Liver (tissue), 9 donors: ENCODE measurements around the gene ITPK1. TPM values are rescaled to one million over a fixed set of nuclear protein-coding genes. Genes with fewer than 3 reads are reported as not detected.
A peak's percentile ranks its signal among the peaks of the same experiment; 100 is the strongest.

ENCODE experiments used
- DNase-seq: peaks from one replicate; pipeline ENCODE4 v3.0.0-alpha.2; 2017; ENCODE audit warnings: low spot score
- H3K27ac ChIP-seq, 2 donors: one replicate each; pipeline ENCODE4 v1.7.0; 2013; ENCODE audit warnings: inconsistent platforms in 2 of 2, low read length in 2 of 2, control low read depth in 1 of 2, low read depth in 1 of 2, mild to moderate bottlenecking in 1 of 2
- H3K27me3 ChIP-seq, 4 donors: one replicate each; pipeline versions ENCODE4 v1.6.1 to v1.7.0; 2013; ENCODE audit warnings: low read length in 3 of 4, inconsistent platforms in 1 of 4, mild to moderate bottlenecking in 1 of 4, moderate library complexity in 1 of 4; ENCODE audit not compliant: control insufficient read depth in 4 of 4, insufficient read depth in 4 of 4
- H3K36me3 ChIP-seq, 4 donors: one replicate each; pipeline versions ENCODE4 v1.6.1 to v1.7.0; 2013; ENCODE audit warnings: low read length in 3 of 4, mild to moderate bottlenecking in 3 of 4, low read depth in 1 of 4, moderate library complexity in 1 of 4; ENCODE audit not compliant: control insufficient read depth in 4 of 4, insufficient read depth in 3 of 4
- H3K4me1 ChIP-seq, 4 donors: one replicate each; pipeline versions ENCODE4 v1.6.1 to v1.7.0; 2013; ENCODE audit warnings: low read length in 3 of 4, mild to moderate bottlenecking in 3 of 4, moderate library complexity in 1 of 4; ENCODE audit not compliant: control insufficient read depth in 4 of 4, insufficient read depth in 4 of 4
- H3K4me3 ChIP-seq, 3 donors: one replicate each; pipeline versions ENCODE4 v1.6.1 to v1.7.0; 2013; ENCODE audit warnings: low read length in 3 of 3, control low read depth in 1 of 3, low read depth in 1 of 3, mild to moderate bottlenecking in 1 of 3
- H3K9ac ChIP-seq, 2 donors: one replicate each; pipeline ENCODE4 v1.7.0; 2013; ENCODE audit warnings: low read length in 2 of 2, mild to moderate bottlenecking in 2 of 2, moderate library complexity in 2 of 2, control low read depth in 1 of 2, low read depth in 1 of 2
- H3K9me3 ChIP-seq, 4 donors: one replicate each; pipeline versions ENCODE4 v1.6.1 to v1.7.0; 2013; ENCODE audit warnings: low read length in 3 of 4; ENCODE audit not compliant: control insufficient read depth in 4 of 4
- EGR1 ChIP-seq, 2 donors: IDR thresholded peaks; 2 replicates each; pipeline ENCODE4 v1.6.1; 2016 to 2018; ENCODE audit warnings: antibody characterized with exemption in 2 of 2, low read depth in 2 of 2
- FOXA1 ChIP-seq: IDR thresholded peaks from 2 replicates; pipeline ENCODE4 v1.6.1; 2016; ENCODE audit warnings: antibody characterized with exemption
- FOXA2 ChIP-seq: IDR thresholded peaks from 2 replicates; pipeline ENCODE4 v1.6.1; 2016; ENCODE audit warnings: antibody characterized with exemption
- GABPA ChIP-seq, 2 donors: IDR thresholded peaks in 1 of 2; conservative IDR thresholded peaks in 1 of 2; 2 replicates each; pipeline ENCODE4 v1.6.1; 2016; ENCODE audit warnings: antibody characterized with exemption in 2 of 2, mild to moderate bottlenecking in 1 of 2, moderate library complexity in 1 of 2
- HNF4A ChIP-seq, 2 donors: conservative IDR thresholded peaks; 2 replicates each; pipeline ENCODE4 v1.6.1; 2016; ENCODE audit warnings: antibody characterized with exemption in 2 of 2, mild to moderate bottlenecking in 2 of 2
- HNF4G ChIP-seq: IDR thresholded peaks from 2 replicates; pipeline ENCODE4 v1.6.1; 2016; ENCODE audit warnings: antibody characterized with exemption
- JUND ChIP-seq, 2 donors: IDR thresholded peaks; 2 replicates each; pipeline ENCODE4 v1.6.1; 2016; ENCODE audit warnings: antibody characterized with exemption in 2 of 2
- MAX ChIP-seq: IDR thresholded peaks from 2 replicates; pipeline ENCODE4 v1.6.1; 2016; ENCODE audit warnings: antibody characterized with exemption
- NR2F2 ChIP-seq: IDR thresholded peaks from 2 replicates; pipeline ENCODE4 v1.6.1; 2016; ENCODE audit warnings: antibody characterized with exemption
- RAD21 ChIP-seq, 2 donors: IDR thresholded peaks; 2 replicates each; pipeline ENCODE4 v1.6.1; 2016; ENCODE audit warnings: antibody characterized with exemption in 2 of 2, mild to moderate bottlenecking in 2 of 2
- REST ChIP-seq: IDR thresholded peaks from 2 replicates; pipeline ENCODE4 v1.6.1; 2016; ENCODE audit warnings: antibody characterized with exemption, mild to moderate bottlenecking
- RXRA ChIP-seq, 2 donors: IDR thresholded peaks; 2 replicates each; pipeline ENCODE4 v1.6.1; 2017 to 2018; ENCODE audit warnings: antibody characterized with exemption in 2 of 2, mild to moderate bottlenecking in 1 of 2
- SP1 ChIP-seq: IDR thresholded peaks from 2 replicates; pipeline ENCODE4 v1.6.1; 2018; ENCODE audit warnings: antibody characterized with exemption, mild to moderate bottlenecking
- TAF1 ChIP-seq: conservative IDR thresholded peaks from 2 replicates; pipeline ENCODE4 v1.6.1; 2016; ENCODE audit warnings: antibody characterized with exemption, mild to moderate bottlenecking
- YY1 ChIP-seq: IDR thresholded peaks from 2 replicates; pipeline ENCODE4 v1.6.1; 2016; ENCODE audit warnings: antibody characterized with exemption, mild to moderate bottlenecking
- WGBS: extraction: QIAGEN DNeasy Blood & Tissue Kit; methylation state at CpG from one replicate; pipeline ENCODE4 v1.1.7; 2013; 5-methylcytosine and 5-hydroxymethylcytosine counted together
- polyA plus RNA-seq, 2 donors: library from polyadenylated mRNA; stranded (reverse) in 1 of 2; unstranded in 1 of 2; fragments of 200-250 nt in 1 of 2; fragments of >200 nt in 1 of 2; fragmentation: Nextera tagmentation in 1 of 2; extraction: Ambion mirVana in 1 of 2; gene quantifications; one replicate each; pipeline versions ENCODE4 v1.2.1 to v1.2.3, GENCODE V29; 2013 to 2015
- total RNA-seq, 2 donors: library from RNA; depleted of rRNA; stranded (reverse); fragments of >200 nt; gene quantifications; one replicate each; pipeline ENCODE4 v1.2.3, GENCODE V29; 2014
- TF ChIP-seq, protein P1 (sequence below): fragments of 150-350 bp; IDR thresholded peaks from 2 replicates; pipeline ENCODE4 v1.5.1; 2017; ENCODE audit warnings: improper control_type of control experiment, low read depth, low read length; ENCODE audit not compliant: missing input control
- TF ChIP-seq, protein P2 (sequence below): IDR thresholded peaks from 2 replicates; pipeline ENCODE4 v1.6.1; 2016; ENCODE audit warnings: antibody characterized with exemption
- donor health status: healthy.
- donor health status: healthy.
- donor health status: healthy.
- donor health status: healthy.
- donor health status: healthy.

ITPK1 gene
- total and polyA plus RNA-seq, 4 donors, result 9.0 to 41.2 (median 20.4) TPM

DNA sequence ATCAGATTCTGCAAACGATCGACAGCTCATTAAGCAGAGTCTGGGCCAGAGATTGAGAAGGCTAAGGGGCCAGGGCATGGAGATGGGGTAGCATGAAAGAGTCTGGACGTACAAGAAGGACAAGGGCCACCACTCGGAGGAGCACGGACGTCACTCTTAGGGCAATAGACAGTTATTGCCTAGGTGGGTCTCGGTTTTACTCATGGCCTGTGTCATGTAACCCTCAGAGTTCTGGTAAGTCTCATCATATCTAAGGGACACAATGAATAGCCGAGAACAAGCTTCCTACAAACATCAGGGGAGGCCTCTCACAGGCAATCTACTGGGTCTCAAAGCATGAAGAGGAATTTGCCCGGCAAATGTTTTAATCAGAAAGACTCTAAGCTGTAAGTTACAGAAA is 30.4 kb upstream of the ITPK1 start:
- 85% methylated on average over 9 of the region's 9 CpGs for WGBS
- no peaks in the 10 kb centered on the region for H3K27me3 ChIP-seq
- DNase-seq, result no peak
- H3K9ac ChIP-seq, result no peak overlapping the region
- H3K4me3 ChIP-seq, result no peak overlapping the region
- no peaks in the 10 kb centered on the region for H3K36me3 ChIP-seq
- no peak overlapping the region for H3K27ac ChIP-seq
- TF ChIP-seq, protein P1, sequence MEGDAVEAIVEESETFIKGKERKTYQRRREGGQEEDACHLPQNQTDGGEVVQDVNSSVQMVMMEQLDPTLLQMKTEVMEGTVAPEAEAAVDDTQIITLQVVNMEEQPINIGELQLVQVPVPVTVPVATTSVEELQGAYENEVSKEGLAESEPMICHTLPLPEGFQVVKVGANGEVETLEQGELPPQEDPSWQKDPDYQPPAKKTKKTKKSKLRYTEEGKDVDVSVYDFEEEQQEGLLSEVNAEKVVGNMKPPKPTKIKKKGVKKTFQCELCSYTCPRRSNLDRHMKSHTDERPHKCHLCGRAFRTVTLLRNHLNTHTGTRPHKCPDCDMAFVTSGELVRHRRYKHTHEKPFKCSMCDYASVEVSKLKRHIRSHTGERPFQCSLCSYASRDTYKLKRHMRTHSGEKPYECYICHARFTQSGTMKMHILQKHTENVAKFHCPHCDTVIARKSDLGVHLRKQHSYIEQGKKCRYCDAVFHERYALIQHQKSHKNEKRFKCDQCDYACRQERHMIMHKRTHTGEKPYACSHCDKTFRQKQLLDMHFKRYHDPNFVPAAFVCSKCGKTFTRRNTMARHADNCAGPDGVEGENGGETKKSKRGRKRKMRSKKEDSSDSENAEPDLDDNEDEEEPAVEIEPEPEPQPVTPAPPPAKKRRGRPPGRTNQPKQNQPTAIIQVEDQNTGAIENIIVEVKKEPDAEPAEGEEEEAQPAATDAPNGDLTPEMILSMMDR, result no peak
- TF ChIP-seq HNF4G (no peak), YY1 (no peak), FOXA1 (no peak), MAX (no peak), FOXA2 (no peak), GABPA (IDR thresholded peaks at IDR 0.05 in 1 of 2, conservative IDR thresholded peaks at IDR 0.05 in 1 of 2) (no peak), REST (no peak), HNF4A (conservative IDR thresholded peaks at IDR 0.05) (no peak), NR2F2 (no peak), RAD21 (IDR thresholded peaks at IDR 0.05) (no peak), SP1 (no peak), EGR1 (IDR thresholded peaks at IDR 0.05; ENCODE audit: low read depth in 2 of 2) (no peak), TAF1 (no peak)
- TF ChIP-seq, protein P2, sequence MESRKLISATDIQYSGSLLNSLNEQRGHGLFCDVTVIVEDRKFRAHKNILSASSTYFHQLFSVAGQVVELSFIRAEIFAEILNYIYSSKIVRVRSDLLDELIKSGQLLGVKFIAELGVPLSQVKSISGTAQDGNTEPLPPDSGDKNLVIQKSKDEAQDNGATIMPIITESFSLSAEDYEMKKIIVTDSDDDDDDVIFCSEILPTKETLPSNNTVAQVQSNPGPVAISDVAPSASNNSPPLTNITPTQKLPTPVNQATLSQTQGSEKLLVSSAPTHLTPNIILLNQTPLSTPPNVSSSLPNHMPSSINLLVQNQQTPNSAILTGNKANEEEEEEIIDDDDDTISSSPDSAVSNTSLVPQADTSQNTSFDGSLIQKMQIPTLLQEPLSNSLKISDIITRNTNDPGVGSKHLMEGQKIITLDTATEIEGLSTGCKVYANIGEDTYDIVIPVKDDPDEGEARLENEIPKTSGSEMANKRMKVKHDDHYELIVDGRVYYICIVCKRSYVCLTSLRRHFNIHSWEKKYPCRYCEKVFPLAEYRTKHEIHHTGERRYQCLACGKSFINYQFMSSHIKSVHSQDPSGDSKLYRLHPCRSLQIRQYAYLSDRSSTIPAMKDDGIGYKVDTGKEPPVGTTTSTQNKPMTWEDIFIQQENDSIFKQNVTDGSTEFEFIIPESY, result no peak
- H3K4me1 ChIP-seq, result peaks cover 7 to 22% (median 17%) of the 10 kb centered on the region in 4 donors
- H3K9me3 ChIP-seq, result no peaks in the 10 kb centered on the region

GRCh38 chr14:93142854-93143652 is 27.3 kb upstream of the ITPK1 start:
- no peaks in the 10 kb centered on the region for H3K36me3 ChIP-seq
- H3K4me3 ChIP-seq, result no peak overlapping the region
- H3K4me1 ChIP-seq, result peaks cover 3 to 20% (median 11%) of the 10 kb centered on the region in 4 donors
- no peak for DNase-seq
- peak overlapping the region in 1 of 2 donors; percentile 59 for H3K9ac ChIP-seq
- H3K27ac ChIP-seq, result peak overlapping the region; percentile 21 to 31
- no peaks in the 10 kb centered on the region for H3K27me3 ChIP-seq
- H3K9me3 ChIP-seq, result no peaks in the 10 kb centered on the region
- whole genome bisulfite sequencing, result 59% methylated on average over 13 of the region's 13 CpGs
- peak; percentile 21 to 46 for TF ChIP-seq RAD21 (IDR thresholded peaks at IDR 0.05)
- peak; percentile 58 for TF ChIP-seq MAX
- peak; percentile 77 for TF ChIP-seq SP1
- peak in 1 of 2 donors; percentile 18 for TF ChIP-seq EGR1 (IDR thresholded peaks at IDR 0.05; ENCODE audit: low read depth in 2 of 2)
- TF ChIP-seq JUND (IDR thresholded peaks at IDR 0.05), result peak in 1 of 2 donors; percentile 45
- TF ChIP-seq YY1, result no peak
- TF ChIP-seq FOXA1, result no peak
- TF ChIP-seq, protein P1, result no peak
- peak; percentile 50 for TF ChIP-seq NR2F2
- TF ChIP-seq HNF4G, result no peak
- peak; percentile 83 to 88 for TF ChIP-seq RXRA (IDR thresholded peaks at IDR 0.05)
- TF ChIP-seq TAF1, result no peak
